HUES48 (cell line): Measurements from ENCODE around the gene TXNL4A.

Experiments used
- H3K27ac ChIP-seq: one replicate; pipeline ENCODE4 v1.7.0; 2013; ENCODE audit warnings: low read depth, low read length, inconsistent platforms
- H3K27me3 ChIP-seq: 2 replicates; pipeline ENCODE4 v1.6.1; 2013; ENCODE audit warnings: mild to moderate bottlenecking, low read length; ENCODE audit not compliant: control insufficient read depth, insufficient read depth
- H3K36me3 ChIP-seq: 2 replicates; pipeline ENCODE4 v1.6.1; 2013; ENCODE audit warnings: low read length; ENCODE audit not compliant: control insufficient read depth, insufficient read depth
- H3K4me1 ChIP-seq: 2 replicates; pipeline ENCODE4 v1.6.1; 2013; ENCODE audit warnings: mild to moderate bottlenecking, low read length; ENCODE audit not compliant: control insufficient read depth, insufficient read depth
- H3K4me3 ChIP-seq: 2 replicates; pipeline ENCODE4 v1.5.1; 2013; ENCODE audit warnings: mild to moderate bottlenecking, low read depth, low read length
- H3K9ac ChIP-seq: 2 replicates; pipeline ENCODE4 v1.6.1; 2013; ENCODE audit warnings: mild to moderate bottlenecking, low read depth, low read length, moderate library complexity
- H3K9me3 ChIP-seq: 2 replicates; pipeline ENCODE4 v1.6.1; 2013; ENCODE audit warnings: low read length; ENCODE audit not compliant: control insufficient read depth, insufficient read depth

TXNL4A gene

DNA sequence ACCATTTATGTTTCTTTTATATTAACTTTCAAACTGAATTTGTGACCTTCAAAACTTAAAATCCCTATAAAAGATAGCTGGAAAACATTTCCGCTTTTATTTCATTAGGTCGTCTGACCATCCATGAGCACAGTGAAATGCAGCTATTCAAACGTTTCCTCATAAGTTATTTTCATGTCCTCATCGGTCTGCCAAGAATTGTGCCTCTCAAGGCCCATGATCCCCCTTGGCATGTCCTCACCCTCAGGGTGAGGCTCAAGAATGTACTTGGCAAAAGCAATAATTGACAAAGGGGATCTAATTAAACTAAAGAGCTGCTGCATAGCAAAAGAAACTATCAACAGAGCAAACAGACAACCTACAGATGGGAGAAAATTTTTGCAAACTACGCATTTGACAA, 49.3 kb downstream of the TXNL4A start:
- Histone ChIP-seq H3K27ac (no peak overlapping the region), H3K4me1 (no peaks in the 10 kb centered on the region), H3K27me3 (no peaks in the 10 kb centered on the region), H3K4me3 (no peak overlapping the region), H3K36me3 (peaks cover 3% of the 10 kb centered on the region; the same call in 1 of the 2 replicates), H3K9ac (no peak overlapping the region), H3K9me3 (no peaks in the 10 kb centered on the region)

- Histone ChIP-seq H3K9ac (no peak overlapping the region), H3K36me3 (peaks cover 3% of the 10 kb centered on the region; the same call in 1 of the 2 replicates), H3K9me3 (no peaks in the 10 kb centered on the region), H3K4me1 (no peaks in the 10 kb centered on the region), H3K27me3 (no peaks in the 10 kb centered on the region), H3K4me3 (no peak overlapping the region), H3K27ac (no peak overlapping the region)
Observed at GRCh38 chr18:79938196-79938595, 50.2 kb downstream of the TXNL4A start.

- Histone ChIP-seq H3K4me3 (no peak overlapping the region), H3K27me3 (no peaks in the 10 kb centered on the region), H3K36me3 (peaks cover 3% of the 10 kb centered on the region; the same call in 1 of the 2 replicates)
Observed at GRCh38 chr18:79937103-79937860, 51.1 kb downstream of the TXNL4A start.

GRCh38 chr18:79936641-79937040, 51.7 kb downstream of the TXNL4A start:
- 0 out of 2 replicates have a peak, but pooled peaks cover 3% of the 10 kb centered on the region for H3K9me3 ChIP-seq
- no peaks in the 10 kb centered on the region for H3K4me1 ChIP-seq
- H3K9ac ChIP-seq: no peak overlapping the region
- H3K4me3 ChIP-seq: no peak overlapping the region
- H3K27ac ChIP-seq: no peak overlapping the region
- H3K36me3 ChIP-seq: peaks cover 3% of the 10 kb centered on the region; the same call in 1 of the 2 replicates
- no peaks in the 10 kb centered on the region for H3K27me3 ChIP-seq

More at GRCh38 chr18:79937103-79937860, 51.1 kb downstream of the TXNL4A start:
- Histone ChIP-seq H3K27ac (no peak overlapping the region), H3K4me1 (no peaks in the 10 kb centered on the region), H3K9ac (no peak overlapping the region), H3K9me3 (0 out of 2 replicates have a peak, but pooled peaks cover 3% of the 10 kb centered on the region)

DNA sequence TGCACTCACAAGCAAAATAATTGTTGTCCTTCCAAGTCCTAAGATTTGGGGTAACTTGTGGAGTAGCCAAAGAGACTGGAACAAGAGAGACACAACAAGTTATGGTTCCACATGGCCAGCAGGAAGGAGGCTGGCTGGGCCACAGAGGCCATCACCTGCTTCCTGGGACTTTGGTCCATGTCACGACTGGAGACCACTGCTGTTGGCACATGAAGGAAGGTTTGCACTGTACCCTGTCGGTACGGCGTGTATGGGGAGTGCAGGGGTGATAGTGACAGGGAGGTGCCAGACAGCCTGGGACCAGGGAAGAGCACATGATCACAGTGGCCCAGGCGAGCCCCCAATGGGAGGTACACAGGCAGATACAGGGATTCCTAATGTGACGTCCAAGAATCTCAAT, 52.4 kb downstream of the TXNL4A start:
- Histone ChIP-seq H3K4me1 (no peaks in the 10 kb centered on the region), H3K4me3 (no peak overlapping the region), H3K36me3 (no peaks in the 10 kb centered on the region), H3K27ac (no peak overlapping the region), H3K9ac (no peak overlapping the region), H3K9me3 (0 out of 2 replicates have a peak, but pooled peaks cover 9% of the 10 kb centered on the region), H3K27me3 (no peaks in the 10 kb centered on the region)

DNA sequence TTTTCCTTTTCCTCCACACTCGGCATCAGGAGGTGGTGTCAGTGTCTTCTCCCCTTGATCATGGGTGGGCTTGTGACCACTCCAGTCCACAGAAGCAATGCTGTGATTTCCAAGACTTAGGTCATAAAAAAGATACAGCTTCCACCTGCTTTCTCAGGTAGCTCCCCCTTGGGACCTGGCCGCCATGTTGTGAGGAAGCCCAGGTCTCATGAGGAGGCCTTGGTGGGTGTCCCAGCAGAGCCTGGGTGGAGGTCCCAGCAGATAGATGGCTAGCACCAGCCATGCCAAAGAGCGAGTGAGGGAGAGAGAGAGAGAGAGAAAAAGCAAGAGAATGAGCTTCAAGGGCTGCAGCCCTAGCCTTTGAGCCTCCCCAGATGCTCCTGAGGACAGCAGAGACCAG, 52.9 kb downstream of the TXNL4A start:
- Histone ChIP-seq H3K4me3 (no peak overlapping the region), H3K36me3 (no peaks in the 10 kb centered on the region), H3K27me3 (no peaks in the 10 kb centered on the region), H3K9me3 (0 out of 2 replicates have a peak, but pooled peaks cover 9% of the 10 kb centered on the region), H3K4me1 (no peaks in the 10 kb centered on the region), H3K9ac (no peak overlapping the region), H3K27ac (no peak overlapping the region)

- Histone ChIP-seq H3K4me1 (no peaks in the 10 kb centered on the region), H3K9ac (no peak overlapping the region), H3K27ac (no peak overlapping the region), H3K27me3 (no peaks in the 10 kb centered on the region), H3K9me3 (0 out of 2 replicates have a peak, but pooled peaks cover 12% of the 10 kb centered on the region), H3K4me3 (no peak overlapping the region), H3K36me3 (no peaks in the 10 kb centered on the region)
Observed at GRCh38 chr18:79935098-79935480, 53.3 kb downstream of the TXNL4A start.

- no peaks in the 10 kb centered on the region for H3K4me1 ChIP-seq
- peaks cover 18% of the 10 kb centered on the region for H3K9me3 ChIP-seq
- no peak overlapping the region for H3K27ac ChIP-seq
- H3K4me3 ChIP-seq: no peak overlapping the region
- H3K9ac ChIP-seq: no peak overlapping the region
- H3K27me3 ChIP-seq: no peaks in the 10 kb centered on the region
- H3K36me3 ChIP-seq: no peaks in the 10 kb centered on the region
Observed at GRCh38 chr18:79934311-79935097, 53.9 kb downstream of the TXNL4A start.

- Histone ChIP-seq H3K27ac (no peak overlapping the region), H3K4me3 (no peak overlapping the region), H3K36me3 (no peaks in the 10 kb centered on the region), H3K9me3 (peaks cover 23% of the 10 kb centered on the region), H3K27me3 (no peaks in the 10 kb centered on the region), H3K9ac (no peak overlapping the region), H3K4me1 (no peaks in the 10 kb centered on the region)
Observed at GRCh38 chr18:79933765-79934164, 54.6 kb downstream of the TXNL4A start.

- peaks cover 23% of the 10 kb centered on the region for H3K9me3 ChIP-seq
- no peaks in the 10 kb centered on the region for H3K27me3 ChIP-seq
- no peak overlapping the region for H3K9ac ChIP-seq
- H3K4me3 ChIP-seq: no peak overlapping the region
- no peak overlapping the region for H3K27ac ChIP-seq
- no peaks in the 10 kb centered on the region for H3K4me1 ChIP-seq
- no peaks in the 10 kb centered on the region for H3K36me3 ChIP-seq
Observed at GRCh38 chr18:79932907-79933306, 55.5 kb downstream of the TXNL4A start.

DNA sequence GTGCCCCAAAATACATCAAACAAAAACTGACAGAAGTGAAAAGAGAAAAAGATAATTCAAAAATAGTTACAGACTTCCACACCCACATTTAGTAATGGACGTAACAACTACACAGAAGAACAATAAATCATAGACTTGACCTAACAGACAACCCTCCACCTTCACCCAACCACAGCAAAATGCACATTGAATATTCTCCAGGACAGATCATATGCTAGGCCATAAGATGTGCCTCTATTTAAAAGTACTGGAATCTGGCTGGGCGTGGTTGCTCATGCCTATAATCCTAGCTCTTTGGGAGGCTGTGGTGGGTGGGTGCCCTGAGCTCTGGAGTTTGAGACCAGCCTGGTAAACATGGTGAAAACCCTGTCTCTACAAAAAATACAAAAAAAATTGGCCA, 56.9 kb downstream of the TXNL4A start:
- no peaks in the 10 kb centered on the region for H3K36me3 ChIP-seq
- no peak overlapping the region for H3K9ac ChIP-seq
- peaks cover 23% of the 10 kb centered on the region for H3K9me3 ChIP-seq
- no peak overlapping the region for H3K27ac ChIP-seq
- H3K4me1 ChIP-seq: 0 out of 2 replicates have a peak, but pooled peaks cover 2% of the 10 kb centered on the region
- no peaks in the 10 kb centered on the region for H3K27me3 ChIP-seq
- no peak overlapping the region for H3K4me3 ChIP-seq
